T-helper 17 cell (primary cell): Measurements from ENCODE around the gene PCDHA13. TPM values are rescaled to one million over a fixed set of nuclear protein-coding genes. Genes with fewer than 3 reads are reported as not detected.
"Not testable (repeated sequence)": the region's sequence is repeated elsewhere in the genome, so short reads cannot be mapped to it uniquely, and the experiment has no call there.

ENCODE experiments used
- ATAC-seq: fragments of 150-1000 bp; cut with Tn5 transposase; 2 replicates; pipeline ENCODE4 v1.10.0; 2021; ENCODE audit warnings: mild to moderate bottlenecking, moderate library complexity
- DNase-seq, 3 donors: peaks; one replicate each; pipeline versions ENCODE4 v3.0.0 to v3.0.0-alpha.2; 2020 to 2021
- H3K9me3 ChIP-seq: one replicate; pipeline ENCODE4 v1.7.0; 2013; ENCODE audit warnings: low read length, mild to moderate bottlenecking; ENCODE audit not compliant: control insufficient read depth, poor library complexity, severe bottlenecking
- H3K27ac Mint-ChIP-seq: one replicate; pipeline ENCODE4 v1.8.0; 2022; ENCODE audit warnings: mild to moderate bottlenecking, moderate library complexity, mixed read lengths
- H3K27me3 Mint-ChIP-seq: one replicate; pipeline ENCODE4 v1.8.0; 2022; ENCODE audit warnings: mixed read lengths
- H3K36me3 Mint-ChIP-seq: one replicate; pipeline ENCODE4 v1.8.0; 2022; ENCODE audit warnings: low read depth, mixed read lengths
- H3K4me1 Mint-ChIP-seq: one replicate; pipeline ENCODE4 v1.8.0; 2022; ENCODE audit warnings: mild to moderate bottlenecking, mixed read lengths
- H3K4me3 Mint-ChIP-seq: one replicate; pipeline ENCODE4 v1.8.0; 2022; ENCODE audit warnings: mild to moderate bottlenecking, moderate library complexity, mixed read lengths
- total RNA-seq, 4 donors: library from RNA in 2 of 4; stranded (reverse) in 2 of 4; gene quantifications; one replicate each; pipeline ENCODE4 v1.2.3 and lab custom pipeline; 2022 to 2026

PCDHA13 gene
- not detected for total RNA-seq
- total RNA-seq (lab: John Stamatoyannopoulos, UW) = 0 reads per million in 2 donors

GRCh38 chr5:140881889-140882590 is at the start of gene PCDHA13:
PCDHA13 (plus strand) TSS chr5:140882124; CDS start chr5:140882269, 145 bp downstream.
- Mint-ChIP-seq H3K27me3 (peaks cover 6% of the 10 kb centered on the region), H3K4me3 (no peak within 1 kb of the TSS), H3K4me1 (no peaks in the 10 kb centered on the region), H3K36me3 (no peaks in the 10 kb centered on the region), H3K27ac (no peak within 1 kb of the TSS)
- no peak for DNase-seq
- H3K9me3 ChIP-seq = peaks cover 4% of the 10 kb centered on the region
- ATAC-seq = no peak

DNA sequence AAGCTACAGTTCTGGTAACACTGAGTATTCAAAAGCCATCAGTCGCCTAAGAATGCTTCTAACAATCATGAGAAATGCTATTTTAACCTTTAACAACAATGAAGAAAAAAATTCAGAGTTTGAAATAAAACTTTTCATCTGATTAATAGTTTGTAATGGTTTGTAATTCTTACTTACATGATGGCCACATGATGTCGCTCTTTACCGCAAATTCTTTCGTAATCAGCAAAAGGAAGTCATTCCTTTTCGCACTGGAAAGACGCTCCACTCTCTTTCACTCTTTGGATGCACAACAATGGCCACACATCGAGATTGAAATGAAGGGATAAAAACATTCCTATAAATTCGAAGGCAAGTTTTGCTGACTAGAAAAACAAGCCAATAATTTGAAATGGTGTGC is 47.9 kb upstream of the PCDHA13 start, which contains the start of gene PCDHA7:
Gene PCDHA7 (plus strand): TSS at position 277 of the 400 bp plus-strand sequence. CDS start 115 bp downstream, at position 392.
- H3K27ac Mint-ChIP-seq = no peak within 1 kb of the TSS
- no peaks in the 10 kb centered on the region for H3K9me3 ChIP-seq
- peaks cover 8% of the 10 kb centered on the region for H3K27me3 Mint-ChIP-seq
- H3K4me1 Mint-ChIP-seq = no peaks in the 10 kb centered on the region
- no peaks in the 10 kb centered on the region for H3K36me3 Mint-ChIP-seq
- DNase-seq = no peak
- H3K4me3 Mint-ChIP-seq = no peak within 1 kb of the TSS
- ATAC-seq = no peak

- not testable (repeated sequence) for H3K4me3 Mint-ChIP-seq, H3K4me1 Mint-ChIP-seq, H3K9me3 ChIP-seq, ATAC-seq, H3K27me3 Mint-ChIP-seq, DNase-seq, H3K36me3 Mint-ChIP-seq, H3K27ac Mint-ChIP-seq
Observed at GRCh38 chr5:140834439-140835008, 47.4 kb upstream of the PCDHA13 start.

GRCh38 chr5:140835622-140836510 is 46.1 kb upstream of the PCDHA13 start:
- no peaks in the 10 kb centered on the region for H3K9me3 ChIP-seq
- DNase-seq = no peak
- ATAC-seq = no peak
- H3K4me1 Mint-ChIP-seq = no peaks in the 10 kb centered on the region
- no peak overlapping the region for H3K4me3 Mint-ChIP-seq
- H3K27me3 Mint-ChIP-seq = peaks cover 8% of the 10 kb centered on the region
- H3K36me3 Mint-ChIP-seq = no peaks in the 10 kb centered on the region
- no peak overlapping the region for H3K27ac Mint-ChIP-seq

DNA sequence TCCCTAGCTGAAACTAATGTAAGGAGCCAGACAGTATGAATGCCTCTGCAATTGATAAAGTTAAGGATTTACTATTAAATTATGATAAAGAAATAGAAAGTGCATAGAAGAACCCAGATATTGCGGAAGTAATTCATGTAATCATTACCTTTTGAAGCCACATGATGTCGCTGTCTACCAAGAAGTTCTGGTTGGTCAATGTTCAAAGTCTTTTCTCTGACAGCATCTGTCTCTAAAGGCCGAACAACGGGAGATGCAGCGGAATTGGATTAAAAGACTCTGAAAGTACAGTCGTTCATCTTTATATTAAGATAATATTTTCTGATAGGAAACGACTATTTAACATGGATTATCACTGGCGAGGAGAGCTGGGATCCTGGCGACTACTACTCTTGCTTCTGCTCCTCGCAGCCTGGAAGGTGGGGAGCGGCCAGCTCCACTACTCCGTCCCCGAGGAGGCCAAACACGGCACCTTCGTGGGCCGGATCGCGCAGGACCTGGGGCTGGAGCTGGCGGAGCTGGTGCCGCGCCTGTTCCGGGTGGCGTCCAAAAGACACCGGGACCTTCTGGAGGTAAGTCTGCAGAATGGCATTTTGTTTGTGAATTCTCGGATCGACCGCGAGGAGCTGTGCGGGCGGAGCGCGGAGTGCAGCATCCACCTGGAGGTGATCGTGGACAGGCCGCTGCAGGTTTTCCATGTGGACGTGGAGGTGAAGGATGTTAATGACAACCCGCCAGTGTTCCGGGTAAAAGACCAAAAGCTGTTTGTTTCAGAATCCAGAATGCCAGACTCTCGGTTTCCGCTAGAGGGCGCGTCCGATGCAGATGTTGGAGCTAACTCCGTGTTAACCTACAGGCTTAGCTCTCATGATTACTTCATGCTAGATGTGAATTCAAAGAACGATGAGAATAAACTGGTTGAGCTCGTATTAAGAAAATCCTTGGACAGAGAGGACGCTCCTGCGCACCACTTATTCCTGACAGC is 40.7 kb upstream of the PCDHA13 start, which contains the start of gene PCDHA8:
Gene PCDHA8 (plus strand): TSS at position 210 of the 985 bp plus-strand sequence. CDS start 135 bp downstream, at position 345.
- Mint-ChIP-seq H3K27me3 (no peaks in the 10 kb centered on the region), H3K27ac (no peak within 1 kb of the TSS), H3K36me3 (no peaks in the 10 kb centered on the region), H3K4me3 (no peak within 1 kb of the TSS), H3K4me1 (no peaks in the 10 kb centered on the region)
- no peaks in the 10 kb centered on the region for H3K9me3 ChIP-seq
- ATAC-seq (no peak), DNase-seq (no peak)

GRCh38 chr5:140842798-140843733 is 38.9 kb upstream of the PCDHA13 start:
- peaks cover 2% of the 10 kb centered on the region for H3K36me3 Mint-ChIP-seq
- no peak for DNase-seq
- no peaks in the 10 kb centered on the region for H3K4me1 Mint-ChIP-seq
- no peak for ATAC-seq
- no peak overlapping the region for H3K4me3 Mint-ChIP-seq
- H3K27ac Mint-ChIP-seq = no peak overlapping the region
- peaks cover 15% of the 10 kb centered on the region for H3K27me3 Mint-ChIP-seq
- no peaks in the 10 kb centered on the region for H3K9me3 ChIP-seq

DNA sequence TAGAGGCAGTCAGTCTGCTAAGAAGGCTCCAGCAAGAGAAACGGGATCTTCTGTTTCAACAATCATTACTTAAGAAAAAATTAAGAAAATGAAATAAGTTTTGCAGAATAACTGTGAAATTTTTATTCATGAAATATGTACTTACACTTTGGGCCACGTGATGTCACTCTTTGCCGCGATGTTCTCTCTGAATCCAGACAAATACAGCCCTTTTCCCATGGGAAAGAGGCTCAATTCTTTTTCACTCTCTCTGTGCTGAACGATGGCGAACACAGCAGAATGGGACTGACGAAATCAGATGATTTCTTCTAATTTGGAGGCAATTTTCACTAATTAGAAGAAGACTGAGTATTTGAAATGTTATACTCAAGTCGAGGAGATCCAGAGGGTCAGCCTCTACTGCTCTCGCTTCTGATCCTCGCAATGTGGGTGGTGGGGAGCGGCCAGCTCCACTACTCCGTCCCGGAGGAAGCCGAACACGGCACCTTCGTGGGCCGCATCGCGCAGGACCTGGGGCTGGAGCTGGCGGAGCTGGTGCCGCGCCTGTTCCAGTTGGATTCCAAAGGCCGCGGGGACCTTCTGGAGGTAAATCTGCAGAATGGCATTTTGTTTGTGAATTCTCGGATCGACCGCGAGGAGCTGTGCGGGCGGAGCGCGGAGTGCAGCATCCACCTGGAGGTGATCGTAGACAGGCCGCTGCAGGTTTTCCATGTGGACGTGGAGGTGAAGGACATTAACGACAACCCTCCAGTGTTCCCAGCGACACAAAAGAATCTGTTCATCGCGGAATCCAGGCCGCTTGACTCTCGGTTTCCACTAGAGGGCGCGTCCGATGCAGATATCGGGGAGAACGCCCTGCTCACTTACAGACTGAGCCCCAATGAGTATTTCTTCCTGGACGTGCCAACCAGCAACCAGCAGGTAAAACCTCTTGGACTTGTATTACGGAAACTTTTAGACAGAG is 33.5 kb upstream of the PCDHA13 start, which contains the start of gene PCDHA9:
Gene PCDHA9 (plus strand): TSS at position 244 of the 964 bp plus-strand sequence. CDS start 114 bp downstream, at position 358.
- not testable (repeated sequence) for H3K9me3 ChIP-seq, H3K27ac Mint-ChIP-seq, H3K4me3 Mint-ChIP-seq, ATAC-seq, DNase-seq, H3K4me1 Mint-ChIP-seq, H3K36me3 Mint-ChIP-seq
- H3K27me3 Mint-ChIP-seq = peaks cover 31% of the 10 kb centered on the region

GRCh38 chr5:140849831-140850634 is 31.9 kb upstream of the PCDHA13 start:
- H3K4me1 Mint-ChIP-seq, H3K4me3 Mint-ChIP-seq, DNase-seq, H3K27ac Mint-ChIP-seq, H3K36me3 Mint-ChIP-seq, ATAC-seq, H3K9me3 ChIP-seq: not testable (repeated sequence)
- peaks cover 38% of the 10 kb centered on the region for H3K27me3 Mint-ChIP-seq

GRCh38 chr5:140855772-140856674 is 25.9 kb upstream of the PCDHA13 start, which contains the start of gene PCDHA10:
PCDHA10 (plus strand) TSS chr5:140855897; CDS start chr5:140856049, 152 bp downstream.
- Mint-ChIP-seq H3K4me3 (no peak within 1 kb of the TSS), H3K36me3 (no peaks in the 10 kb centered on the region), H3K27ac (no peak within 1 kb of the TSS), H3K27me3 (peaks cover 25% of the 10 kb centered on the region), H3K4me1 (no peaks in the 10 kb centered on the region)
- no peaks in the 10 kb centered on the region for H3K9me3 ChIP-seq
- no peak for ATAC-seq
- DNase-seq = no peak
